Nephron progenitor cell (in vitro differentiated cells): Measurements from ENCODE around the gene MLH1.
"Not testable (repeated sequence)": the region's sequence is repeated elsewhere in the genome, so short reads cannot be mapped to it uniquely, and the experiment has no call there.

Source experiments
- DNase-seq: peaks from one replicate; pipeline ENCODE4 v3.0.0; 2021
- H3K27ac Mint-ChIP-seq: 2 replicates; pipeline ENCODE4 v1.8.0; 2021; ENCODE audit warnings: mild to moderate bottlenecking, moderate library complexity, mixed read lengths
- H3K27me3 Mint-ChIP-seq: 2 replicates; pipeline ENCODE4 v1.8.0; 2021; ENCODE audit warnings: mild to moderate bottlenecking, low read depth, mixed read lengths; ENCODE audit not compliant: poor library complexity
- H3K36me3 Mint-ChIP-seq: 2 replicates; pipeline ENCODE4 v1.8.0; 2021; ENCODE audit warnings: low read depth, mixed read lengths
- H3K4me1 Mint-ChIP-seq: 2 replicates; pipeline ENCODE4 v1.8.0; 2021; ENCODE audit warnings: mixed read lengths
- H3K4me3 Mint-ChIP-seq: 2 replicates; pipeline ENCODE4 v1.8.0; 2021; ENCODE audit warnings: mild to moderate bottlenecking, moderate library complexity, mixed read lengths
- H3K9me3 Mint-ChIP-seq: 2 replicates; pipeline ENCODE4 v1.8.0; 2021; ENCODE audit warnings: mild to moderate bottlenecking, moderate library complexity, mixed read lengths
- TF ChIP-seq, protein P1 (sequence below): fragments of 200-600 bp; sonication (generic); IDR thresholded peaks from 2 replicates; pipeline ENCODE4 v1.5.0; 2021; ENCODE audit warnings: antibody characterized with exemption

The MLH1 gene

GRCh38 chr3:37032961-37033360 is 39.6 kb downstream of the MLH1 start:
- no peak for DNase-seq
- H3K4me3 Mint-ChIP-seq = no peak overlapping the region
- peaks cover 8% of the 10 kb centered on the region for H3K4me1 Mint-ChIP-seq
- TF ChIP-seq, protein P1, sequence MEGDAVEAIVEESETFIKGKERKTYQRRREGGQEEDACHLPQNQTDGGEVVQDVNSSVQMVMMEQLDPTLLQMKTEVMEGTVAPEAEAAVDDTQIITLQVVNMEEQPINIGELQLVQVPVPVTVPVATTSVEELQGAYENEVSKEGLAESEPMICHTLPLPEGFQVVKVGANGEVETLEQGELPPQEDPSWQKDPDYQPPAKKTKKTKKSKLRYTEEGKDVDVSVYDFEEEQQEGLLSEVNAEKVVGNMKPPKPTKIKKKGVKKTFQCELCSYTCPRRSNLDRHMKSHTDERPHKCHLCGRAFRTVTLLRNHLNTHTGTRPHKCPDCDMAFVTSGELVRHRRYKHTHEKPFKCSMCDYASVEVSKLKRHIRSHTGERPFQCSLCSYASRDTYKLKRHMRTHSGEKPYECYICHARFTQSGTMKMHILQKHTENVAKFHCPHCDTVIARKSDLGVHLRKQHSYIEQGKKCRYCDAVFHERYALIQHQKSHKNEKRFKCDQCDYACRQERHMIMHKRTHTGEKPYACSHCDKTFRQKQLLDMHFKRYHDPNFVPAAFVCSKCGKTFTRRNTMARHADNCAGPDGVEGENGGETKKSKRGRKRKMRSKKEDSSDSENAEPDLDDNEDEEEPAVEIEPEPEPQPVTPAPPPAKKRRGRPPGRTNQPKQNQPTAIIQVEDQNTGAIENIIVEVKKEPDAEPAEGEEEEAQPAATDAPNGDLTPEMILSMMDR = no peak
- peaks cover 38% of the 10 kb centered on the region for H3K9me3 Mint-ChIP-seq
- H3K27ac Mint-ChIP-seq = no peak overlapping the region
- peaks cover 84% of the 10 kb centered on the region for H3K36me3 Mint-ChIP-seq
- no peaks in the 10 kb centered on the region for H3K27me3 Mint-ChIP-seq

GRCh38 chr3:37037352-37037751 is 44.0 kb downstream of the MLH1 start:
- DNase-seq = no peak
- peaks cover 41% of the 10 kb centered on the region for H3K9me3 Mint-ChIP-seq
- TF ChIP-seq, protein P1 = no peak
- no peaks in the 10 kb centered on the region for H3K27me3 Mint-ChIP-seq
- no peak overlapping the region for H3K4me3 Mint-ChIP-seq
- H3K27ac Mint-ChIP-seq = no peak overlapping the region
- peaks cover 94% of the 10 kb centered on the region for H3K36me3 Mint-ChIP-seq
- no peaks in the 10 kb centered on the region for H3K4me1 Mint-ChIP-seq

DNA sequence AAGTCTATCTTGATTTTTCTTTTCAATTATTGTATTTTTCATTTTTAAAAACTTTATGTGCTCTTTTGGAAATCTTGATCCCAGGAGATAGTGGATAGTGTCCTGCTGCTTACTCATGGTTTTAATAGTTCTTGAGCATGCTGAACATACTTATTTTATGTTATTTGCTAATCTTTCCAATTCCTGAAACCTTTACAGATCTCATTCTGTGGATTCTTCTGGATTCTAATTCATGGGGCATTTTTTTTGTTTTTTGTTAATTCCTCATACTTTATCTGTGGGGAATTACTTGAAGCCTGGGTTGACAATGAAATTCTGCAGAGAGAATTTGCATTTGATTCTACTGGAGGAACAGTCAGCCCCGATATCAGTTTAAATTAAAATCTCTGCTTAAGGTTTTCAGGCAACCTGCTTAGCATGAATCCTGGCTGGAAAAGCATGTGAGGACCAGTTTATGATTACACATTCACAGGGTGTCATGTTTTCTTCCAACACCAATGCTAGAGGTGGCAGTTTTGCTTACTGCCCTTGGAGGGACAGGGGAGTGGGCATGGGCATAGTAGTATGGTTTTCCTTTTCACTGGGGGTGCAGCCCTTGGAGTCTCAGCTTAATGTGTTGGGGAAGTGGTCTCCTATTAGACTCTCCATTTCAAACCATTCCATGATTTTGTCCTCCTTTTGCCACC is 46.0 kb downstream of the MLH1 start:
- Mint-ChIP-seq H3K9me3 (peaks cover 36% of the 10 kb centered on the region), H3K4me1 (no peaks in the 10 kb centered on the region), H3K27me3 (no peaks in the 10 kb centered on the region), H3K27ac (no peak overlapping the region), H3K4me3 (no peak overlapping the region), H3K36me3 (peaks cover 89% of the 10 kb centered on the region)
- TF ChIP-seq, protein P1 = no peak
- no peak for DNase-seq

- no peaks in the 10 kb centered on the region for H3K4me1 Mint-ChIP-seq
- H3K27ac Mint-ChIP-seq = no peak overlapping the region
- DNase-seq = no peak
- H3K36me3 Mint-ChIP-seq = peaks cover 89% of the 10 kb centered on the region
- H3K4me3 Mint-ChIP-seq = no peak overlapping the region
- H3K9me3 Mint-ChIP-seq = peaks cover 27% of the 10 kb centered on the region
- TF ChIP-seq, protein P1 = no peak
- no peaks in the 10 kb centered on the region for H3K27me3 Mint-ChIP-seq
Observed at GRCh38 chr3:37040231-37040630, 46.9 kb downstream of the MLH1 start.

GRCh38 chr3:37041546-37042195 is 48.4 kb downstream of the MLH1 start:
- DNase-seq = no peak
- Mint-ChIP-seq H3K27me3 (no peaks in the 10 kb centered on the region), H3K36me3 (peaks cover 89% of the 10 kb centered on the region), H3K4me3 (no peak overlapping the region), H3K27ac (no peak overlapping the region), H3K9me3 (peaks cover 13% of the 10 kb centered on the region), H3K4me1 (no peaks in the 10 kb centered on the region)
- TF ChIP-seq, protein P1 = no peak

GRCh38 chr3:37042712-37043111 is 49.4 kb downstream of the MLH1 start:
- not testable (repeated sequence) for H3K27ac Mint-ChIP-seq, H3K4me1 Mint-ChIP-seq, H3K27me3 Mint-ChIP-seq, DNase-seq, H3K9me3 Mint-ChIP-seq, H3K4me3 Mint-ChIP-seq
- H3K36me3 Mint-ChIP-seq = peaks cover 89% of the 10 kb centered on the region
